Upper lobe of right lung (tissue), 1 donor: ENCODE results near the gene PLA2G2D. TPM values are rescaled to one million over a fixed set of nuclear protein-coding genes. Genes with fewer than 3 reads are reported as not detected.

Source experiments
- ATAC-seq: fragments of 200-7000 bp; cut with Tn5 transposase; one replicate; pipeline ENCODE4 v1.9.1; 2020; ENCODE audit warnings: mild to moderate bottlenecking, moderate library complexity
- DNase-seq: peaks from one replicate; pipeline ENCODE4 v3.0.0-alpha.2; 2020
- H3K27ac ChIP-seq: fragments of 200-600 bp; one replicate; pipeline ENCODE4 v1.8.0; 2022
- H3K27me3 ChIP-seq: fragments of 200-600 bp; one replicate; pipeline ENCODE4 v1.8.0; 2022; ENCODE audit warnings: mild to moderate bottlenecking
- H3K36me3 ChIP-seq: fragments of 200-600 bp; one replicate; pipeline ENCODE4 v1.8.0; 2022
- H3K4me1 ChIP-seq: fragments of 200-600 bp; one replicate; pipeline ENCODE4 v1.8.0; 2022
- H3K4me3 ChIP-seq: fragments of 200-600 bp; one replicate; pipeline ENCODE4 v1.8.0; 2022; ENCODE audit warnings: mild to moderate bottlenecking
- H3K9me3 ChIP-seq: fragments of 200-600 bp; one replicate; pipeline ENCODE4 v1.8.0; 2022
- intact Hi-C: fragments of 100-400 bp; cut with DNase I; formaldehyde crosslinking; loops from one replicate; pipeline ENCODE4 v1.11.0; 2022
- long read RNA-seq: library from polyadenylated mRNA; unstranded; transcript quantifications from one replicate; pipeline ENCODE4 v2.0.0, GENCODE V29; 2021
- total RNA-seq: library from RNA; stranded (reverse); fragmentation: NEBNext Ultra II Directional; extraction: Animal tissue kit (Norgen Biotek cat#: 25700); gene quantifications from one replicate; pipeline ENCODE4 v1.2.1, GENCODE V29; 2021
- TF ChIP-seq, protein P1 (sequence below): fragments of 200-600 bp; IDR thresholded peaks from one replicate; pipeline ENCODE4 v1.8.0; 2022; ENCODE audit warnings: antibody characterized with exemption
- donor health status: DM: no; HTN: yes; CAD: no; lungs with severe emphysema.

Gene PLA2G2D, protein sequence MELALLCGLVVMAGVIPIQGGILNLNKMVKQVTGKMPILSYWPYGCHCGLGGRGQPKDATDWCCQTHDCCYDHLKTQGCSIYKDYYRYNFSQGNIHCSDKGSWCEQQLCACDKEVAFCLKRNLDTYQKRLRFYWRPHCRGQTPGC
- total RNA-seq: not detected
- long read RNA-seq: 0 reads

DNA sequence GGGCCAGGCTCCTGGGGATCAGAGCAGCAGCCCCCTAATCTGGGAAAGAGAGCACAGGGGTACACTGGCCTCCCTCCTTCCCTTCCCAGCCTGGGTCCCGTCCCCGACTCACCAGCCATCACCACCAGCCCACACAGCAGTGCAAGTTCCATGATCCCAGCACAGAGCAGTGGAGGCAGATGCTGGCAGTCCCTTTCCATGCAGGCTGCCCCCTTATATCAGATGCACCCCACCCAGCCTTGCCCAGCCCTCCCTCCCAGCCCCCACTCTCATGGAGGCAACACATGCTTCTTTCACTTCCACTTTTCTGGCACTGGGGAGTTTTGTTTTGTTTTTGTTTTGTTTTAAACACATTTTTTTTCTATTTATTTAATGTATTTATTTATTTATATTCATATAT, at the start of gene PLA2G2D:
Gene PLA2G2D, minus strand, starts transcription at position 190 of the 400 bp plus-strand sequence. Its CDS starts 38 bp downstream, at position 152.
- no peak within 1 kb of the TSS for H3K4me3 ChIP-seq
- no peaks in the 10 kb centered on the region for H3K4me1 ChIP-seq
- TF ChIP-seq, protein P1, sequence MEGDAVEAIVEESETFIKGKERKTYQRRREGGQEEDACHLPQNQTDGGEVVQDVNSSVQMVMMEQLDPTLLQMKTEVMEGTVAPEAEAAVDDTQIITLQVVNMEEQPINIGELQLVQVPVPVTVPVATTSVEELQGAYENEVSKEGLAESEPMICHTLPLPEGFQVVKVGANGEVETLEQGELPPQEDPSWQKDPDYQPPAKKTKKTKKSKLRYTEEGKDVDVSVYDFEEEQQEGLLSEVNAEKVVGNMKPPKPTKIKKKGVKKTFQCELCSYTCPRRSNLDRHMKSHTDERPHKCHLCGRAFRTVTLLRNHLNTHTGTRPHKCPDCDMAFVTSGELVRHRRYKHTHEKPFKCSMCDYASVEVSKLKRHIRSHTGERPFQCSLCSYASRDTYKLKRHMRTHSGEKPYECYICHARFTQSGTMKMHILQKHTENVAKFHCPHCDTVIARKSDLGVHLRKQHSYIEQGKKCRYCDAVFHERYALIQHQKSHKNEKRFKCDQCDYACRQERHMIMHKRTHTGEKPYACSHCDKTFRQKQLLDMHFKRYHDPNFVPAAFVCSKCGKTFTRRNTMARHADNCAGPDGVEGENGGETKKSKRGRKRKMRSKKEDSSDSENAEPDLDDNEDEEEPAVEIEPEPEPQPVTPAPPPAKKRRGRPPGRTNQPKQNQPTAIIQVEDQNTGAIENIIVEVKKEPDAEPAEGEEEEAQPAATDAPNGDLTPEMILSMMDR: no peak
- no peaks in the 10 kb centered on the region for H3K27me3 ChIP-seq
- intact Hi-C loops: no loop called here
- H3K27ac ChIP-seq: no peak within 1 kb of the TSS
- H3K36me3 ChIP-seq: no peaks in the 10 kb centered on the region
- peak; percentile 47 for DNase-seq
- no peak for ATAC-seq
- H3K9me3 ChIP-seq: no peaks in the 10 kb centered on the region

DNA sequence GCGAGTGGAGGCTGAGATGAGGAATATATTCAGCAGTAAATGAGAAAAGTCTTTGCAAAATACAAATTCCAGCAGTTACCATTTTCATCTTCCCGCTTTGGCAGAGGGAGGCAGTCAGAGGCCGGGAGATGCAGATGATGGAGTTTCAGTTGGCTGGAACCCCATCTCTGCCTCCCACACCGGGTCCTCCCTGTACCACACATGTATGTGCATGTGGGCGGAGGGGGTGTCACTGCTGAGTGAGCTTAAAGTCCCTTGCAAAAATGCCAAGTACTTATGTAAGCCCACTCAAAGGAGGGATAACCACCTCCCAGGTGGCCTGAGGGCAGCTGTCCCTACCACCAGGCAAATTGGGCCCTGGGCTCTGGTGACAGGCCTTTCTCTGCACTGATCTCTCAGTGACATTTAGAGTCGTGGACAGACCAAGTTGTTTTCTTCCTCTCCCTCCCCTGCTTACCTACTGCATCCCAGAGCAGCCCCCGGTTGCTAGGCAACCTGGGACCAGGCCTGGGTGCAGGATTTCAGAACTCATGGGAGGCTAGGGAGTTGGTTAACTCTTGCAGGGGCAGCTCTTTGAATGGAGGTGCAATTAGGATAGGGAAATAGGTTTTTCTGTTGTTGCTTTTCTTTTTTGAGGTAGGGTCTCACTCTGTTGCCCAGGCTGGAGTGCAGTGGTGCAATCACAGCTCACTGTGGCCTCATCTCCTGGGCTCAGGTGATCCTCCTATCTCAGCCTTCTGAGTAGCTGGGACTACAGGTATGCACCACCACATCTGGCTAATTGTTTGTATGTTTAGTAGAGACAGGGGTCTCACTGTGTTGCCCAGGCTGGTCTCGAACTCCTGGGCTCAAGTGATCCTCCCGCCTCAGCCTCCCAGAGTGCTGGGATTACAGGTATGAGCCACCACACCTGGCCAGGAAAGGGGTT, 49.5 kb upstream of the PLA2G2D start:
- H3K27me3 ChIP-seq: no peaks in the 10 kb centered on the region
- DNase-seq (no peak), ATAC-seq (no peak)
- TF ChIP-seq, protein P1: no peak
- no peak overlapping the region for H3K4me3 ChIP-seq
- H3K9me3 ChIP-seq: no peaks in the 10 kb centered on the region
- intact Hi-C loops: no loop called here
- no peak overlapping the region for H3K27ac ChIP-seq
- H3K36me3 ChIP-seq: no peaks in the 10 kb centered on the region
- H3K4me1 ChIP-seq: peaks cover 11% of the 10 kb centered on the region

DNA sequence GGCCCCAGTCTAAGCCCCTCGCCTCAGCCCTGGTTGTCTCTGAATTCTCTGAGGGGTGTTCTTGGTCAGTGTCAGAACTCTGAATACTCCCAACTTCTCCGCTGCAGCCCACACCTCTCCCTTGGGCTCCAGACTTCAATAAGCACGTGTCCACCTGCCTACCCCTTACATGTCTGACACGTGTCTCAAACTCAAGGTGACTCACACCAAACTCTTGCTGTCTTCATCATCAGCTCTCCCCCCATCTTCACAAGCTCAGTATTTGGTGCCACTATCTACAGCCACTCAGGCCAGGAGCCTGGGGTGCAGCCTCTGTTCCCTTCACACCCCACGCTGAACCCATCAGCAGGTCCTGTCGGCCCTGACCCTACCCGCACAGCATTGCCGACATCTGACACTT, 47.8 kb upstream of the PLA2G2D start:
- Histone ChIP-seq H3K36me3 (no peaks in the 10 kb centered on the region), H3K27ac (no peak overlapping the region), H3K9me3 (no peaks in the 10 kb centered on the region), H3K4me1 (peaks cover 11% of the 10 kb centered on the region), H3K27me3 (no peaks in the 10 kb centered on the region), H3K4me3 (no peak overlapping the region)
- no peak for ATAC-seq
- TF ChIP-seq, protein P1: no peak
- intact Hi-C loops: no loop called here
- DNase-seq: no peak

DNA sequence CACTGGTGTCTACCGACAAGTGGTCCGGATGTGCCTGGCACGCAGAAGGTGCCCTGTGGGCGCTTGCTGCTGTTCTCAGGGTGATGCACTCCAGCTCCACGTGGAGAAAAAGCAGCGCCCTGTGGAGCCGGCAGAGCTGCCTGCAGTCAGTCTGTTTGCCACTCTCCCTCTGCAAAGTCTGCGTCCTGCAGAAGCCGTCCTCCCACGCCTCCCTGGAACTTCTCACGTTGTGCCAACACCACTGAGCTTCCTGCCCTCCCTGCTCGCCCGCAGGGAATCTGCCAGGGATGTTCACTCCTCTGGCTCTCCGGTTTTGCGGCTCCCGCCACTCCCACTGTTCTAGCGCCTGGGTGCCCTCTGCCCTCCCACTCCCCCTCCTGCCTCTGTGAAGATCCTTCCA, 46.7 kb upstream of the PLA2G2D start:
- Histone ChIP-seq H3K4me1 (peaks cover 11% of the 10 kb centered on the region), H3K36me3 (no peaks in the 10 kb centered on the region), H3K9me3 (no peaks in the 10 kb centered on the region), H3K27ac (no peak overlapping the region), H3K27me3 (no peaks in the 10 kb centered on the region), H3K4me3 (no peak overlapping the region)
- intact Hi-C loops: no loop called here
- DNase-seq (no peak), ATAC-seq (peak; percentile 19)
- TF ChIP-seq, protein P1: no peak

DNA sequence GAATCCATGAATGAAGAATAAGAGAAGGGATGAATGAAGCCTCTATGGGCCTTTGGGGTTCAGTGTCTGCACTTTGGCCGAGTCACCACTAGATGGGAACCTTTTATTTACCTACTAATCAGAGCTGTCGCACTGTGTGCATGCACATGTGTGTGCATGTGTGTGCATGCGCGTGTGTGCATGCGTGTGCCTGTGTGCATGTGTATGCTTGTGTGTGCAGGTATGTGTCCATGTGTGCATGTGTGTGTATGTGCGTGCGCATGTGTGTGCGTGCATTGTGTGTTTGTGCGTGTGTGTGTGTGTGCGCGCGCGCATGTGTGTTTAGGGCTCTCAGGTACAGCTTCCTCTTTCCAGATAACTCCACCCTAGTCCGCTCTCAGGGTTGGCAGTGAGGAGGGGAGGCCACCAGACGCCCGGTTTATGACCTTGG, 46.2 kb upstream of the PLA2G2D start:
- peak; percentile 37 for ATAC-seq
- intact Hi-C loops: no loop called here
- peaks cover 11% of the 10 kb centered on the region for H3K4me1 ChIP-seq
- no peaks in the 10 kb centered on the region for H3K36me3 ChIP-seq
- H3K27me3 ChIP-seq: no peaks in the 10 kb centered on the region
- TF ChIP-seq, protein P1: no peak
- no peak for DNase-seq
- peaks cover 5% of the 10 kb centered on the region for H3K9me3 ChIP-seq
- H3K27ac ChIP-seq: no peak overlapping the region
- no peak overlapping the region for H3K4me3 ChIP-seq
